ENCODE measurements around the gene UGT1A5.

Gene UGT1A5

DNA sequence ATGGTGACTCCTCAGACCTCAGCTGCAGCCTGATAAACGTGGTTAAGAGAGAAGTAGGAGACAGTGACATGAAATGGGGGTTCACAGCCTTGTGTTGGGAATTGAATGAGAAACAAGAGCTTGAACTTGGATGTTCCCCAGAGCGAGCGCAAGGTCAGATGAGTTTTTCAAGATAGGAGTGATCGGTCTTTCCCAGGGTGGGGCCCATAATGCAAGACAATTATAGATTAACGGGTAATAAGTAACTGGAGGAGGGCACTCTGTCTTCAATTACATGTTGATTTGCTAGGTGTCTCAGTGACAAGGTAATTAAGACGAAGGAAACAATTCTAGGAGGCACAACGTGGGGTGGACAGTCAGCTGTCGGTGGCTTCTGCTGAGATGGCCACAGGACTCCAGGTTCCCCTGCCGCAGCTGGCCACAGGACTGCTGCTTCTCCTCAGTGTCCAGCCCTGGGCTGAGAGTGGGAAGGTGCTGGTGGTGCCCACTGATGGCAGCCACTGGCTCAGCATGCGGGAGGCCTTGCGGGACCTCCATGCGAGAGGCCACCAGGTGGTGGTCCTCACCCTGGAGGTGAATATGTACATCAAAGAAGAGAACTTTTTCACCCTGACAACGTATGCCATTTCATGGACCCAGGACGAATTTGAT, at the start of gene UGT1A5:
Gene UGT1A5, plus strand, starts transcription at position 297 of the 651 bp plus-strand sequence. Its CDS starts 85 bp downstream, at position 382.
- Histone ChIP-seq H3K27ac (ENCODE audit: poor library complexity, severe bottlenecking) (no peak within 1 kb of the TSS), H3K4me3 (ENCODE audit: severe bottlenecking) (no peak within 1 kb of the TSS), H3K36me3 (ENCODE audit: low read depth) (no peaks in the 10 kb centered on the region), H3K27me3 (ENCODE audit: insufficient read depth, poor library complexity, severe bottlenecking) (no peaks in the 10 kb centered on the region), H3K9me3 (ENCODE audit: severe bottlenecking) (no peaks in the 10 kb centered on the region), H3K4me1 (ENCODE audit: insufficient read depth, poor library complexity, severe bottlenecking) (peaks cover 7% of the 10 kb centered on the region)
- TF ChIP-seq, protein P1, sequence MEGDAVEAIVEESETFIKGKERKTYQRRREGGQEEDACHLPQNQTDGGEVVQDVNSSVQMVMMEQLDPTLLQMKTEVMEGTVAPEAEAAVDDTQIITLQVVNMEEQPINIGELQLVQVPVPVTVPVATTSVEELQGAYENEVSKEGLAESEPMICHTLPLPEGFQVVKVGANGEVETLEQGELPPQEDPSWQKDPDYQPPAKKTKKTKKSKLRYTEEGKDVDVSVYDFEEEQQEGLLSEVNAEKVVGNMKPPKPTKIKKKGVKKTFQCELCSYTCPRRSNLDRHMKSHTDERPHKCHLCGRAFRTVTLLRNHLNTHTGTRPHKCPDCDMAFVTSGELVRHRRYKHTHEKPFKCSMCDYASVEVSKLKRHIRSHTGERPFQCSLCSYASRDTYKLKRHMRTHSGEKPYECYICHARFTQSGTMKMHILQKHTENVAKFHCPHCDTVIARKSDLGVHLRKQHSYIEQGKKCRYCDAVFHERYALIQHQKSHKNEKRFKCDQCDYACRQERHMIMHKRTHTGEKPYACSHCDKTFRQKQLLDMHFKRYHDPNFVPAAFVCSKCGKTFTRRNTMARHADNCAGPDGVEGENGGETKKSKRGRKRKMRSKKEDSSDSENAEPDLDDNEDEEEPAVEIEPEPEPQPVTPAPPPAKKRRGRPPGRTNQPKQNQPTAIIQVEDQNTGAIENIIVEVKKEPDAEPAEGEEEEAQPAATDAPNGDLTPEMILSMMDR (IDR thresholded peaks at IDR 0.05; ENCODE audit: poor library complexity, severe bottlenecking), result no peak
- DNase-seq (ENCODE audit: low spot score) (no peak), ATAC-seq (ENCODE audit: low read depth) (no peak)

DNA sequence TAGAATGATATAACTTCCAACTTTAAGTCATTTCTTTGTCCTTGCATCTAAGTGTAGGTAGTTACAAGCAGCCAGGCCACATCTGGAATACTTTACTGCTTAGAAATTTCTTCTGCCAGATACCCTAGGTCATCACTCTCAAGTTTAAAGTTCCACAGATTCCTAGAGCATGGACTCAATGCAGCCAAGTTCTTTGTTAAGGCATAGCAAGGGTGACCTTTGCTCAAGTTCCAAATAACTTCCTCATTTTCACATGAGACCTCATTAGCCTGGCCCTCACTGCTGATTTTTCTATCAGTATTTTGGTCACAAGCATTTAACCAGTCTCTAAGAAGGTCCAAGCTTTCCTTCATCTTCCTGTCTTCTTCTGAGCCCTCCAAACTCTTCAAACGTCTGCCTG, 48.8 kb upstream of the UGT1A5 start:
- ATAC-seq (ENCODE audit: low read depth), result no peak
- H3K36me3 ChIP-seq (ENCODE audit: low read depth), result no peaks in the 10 kb centered on the region
- DNase-seq (ENCODE audit: low spot score), result no peak
- no peaks in the 10 kb centered on the region for H3K4me1 ChIP-seq (ENCODE audit: insufficient read depth, poor library complexity, severe bottlenecking)
- no peak overlapping the region for H3K4me3 ChIP-seq (ENCODE audit: severe bottlenecking)
- TF ChIP-seq, protein P1 (IDR thresholded peaks at IDR 0.05; ENCODE audit: poor library complexity, severe bottlenecking), result no peak
- no peaks in the 10 kb centered on the region for H3K27me3 ChIP-seq (ENCODE audit: insufficient read depth, poor library complexity, severe bottlenecking)
- no peak overlapping the region for H3K27ac ChIP-seq (ENCODE audit: poor library complexity, severe bottlenecking)
- H3K9me3 ChIP-seq (ENCODE audit: severe bottlenecking), result no peaks in the 10 kb centered on the region

GRCh38 chr2:233668605-233669260, 44.0 kb upstream of the UGT1A5 start:
- H3K27ac ChIP-seq (ENCODE audit: poor library complexity, severe bottlenecking), result no peak overlapping the region
- TF ChIP-seq, protein P1 (IDR thresholded peaks at IDR 0.05; ENCODE audit: poor library complexity, severe bottlenecking), result no peak
- H3K27me3 ChIP-seq (ENCODE audit: insufficient read depth, poor library complexity, severe bottlenecking), result no peaks in the 10 kb centered on the region
- no peak overlapping the region for H3K4me3 ChIP-seq (ENCODE audit: severe bottlenecking)
- H3K9me3 ChIP-seq (ENCODE audit: severe bottlenecking), result no peaks in the 10 kb centered on the region
- no peak for DNase-seq (ENCODE audit: low spot score)
- no peak for ATAC-seq (ENCODE audit: low read depth)
- H3K4me1 ChIP-seq (ENCODE audit: insufficient read depth, poor library complexity, severe bottlenecking), result no peaks in the 10 kb centered on the region
- H3K36me3 ChIP-seq (ENCODE audit: low read depth), result no peaks in the 10 kb centered on the region

GRCh38 chr2:233671290-233672161, 41.2 kb upstream of the UGT1A5 start, which contains the start of gene UGT1A9:
Gene UGT1A9 (plus strand): TSS chr2:233671898. CDS start chr2:233671935, 37 bp downstream.
- Histone ChIP-seq H3K4me1 (ENCODE audit: insufficient read depth, poor library complexity, severe bottlenecking) (no peaks in the 10 kb centered on the region), H3K36me3 (ENCODE audit: low read depth) (no peaks in the 10 kb centered on the region), H3K27me3 (ENCODE audit: insufficient read depth, poor library complexity, severe bottlenecking) (no peaks in the 10 kb centered on the region), H3K27ac (ENCODE audit: poor library complexity, severe bottlenecking) (no peak within 1 kb of the TSS), H3K9me3 (ENCODE audit: severe bottlenecking) (no peaks in the 10 kb centered on the region), H3K4me3 (ENCODE audit: severe bottlenecking) (no peak within 1 kb of the TSS)
- TF ChIP-seq, protein P1 (IDR thresholded peaks at IDR 0.05; ENCODE audit: poor library complexity, severe bottlenecking), result no peak
- no peak for ATAC-seq (ENCODE audit: low read depth)
- DNase-seq (ENCODE audit: low spot score), result no peak
